Duodenal mucosa (tissue), 2 donors: ENCODE data around the gene NFATC2.

Experiments
- H3K27ac ChIP-seq: one replicate; pipeline ENCODE4 v1.7.0; 2013; ENCODE audit warnings: low read depth, low read length
- H3K27me3 ChIP-seq, 2 donors: one replicate each; pipeline ENCODE4 v1.7.0; 2013; ENCODE audit warnings: low read length in 2 of 2, control low read depth in 1 of 2; ENCODE audit not compliant: insufficient read depth in 2 of 2, control insufficient read depth in 1 of 2
- H3K36me3 ChIP-seq, 2 donors: one replicate each; pipeline ENCODE4 v1.7.0; 2013; ENCODE audit warnings: low read length in 2 of 2, control low read depth in 1 of 2; ENCODE audit not compliant: insufficient read depth in 2 of 2, control insufficient read depth in 1 of 2
- H3K4me1 ChIP-seq, 2 donors: one replicate each; pipeline ENCODE4 v1.7.0; 2013; ENCODE audit warnings: low read length in 2 of 2, control low read depth in 1 of 2; ENCODE audit not compliant: insufficient read depth in 2 of 2, control insufficient read depth in 1 of 2
- H3K4me3 ChIP-seq, 2 donors: one replicate each; pipeline ENCODE4 v1.7.0; 2013; ENCODE audit warnings: low read length in 2 of 2, low read depth in 1 of 2
- H3K9ac ChIP-seq, 2 donors: one replicate each; pipeline ENCODE4 v1.7.0; 2013; ENCODE audit warnings: low read length in 2 of 2, low read depth in 1 of 2
- H3K9me3 ChIP-seq, 2 donors: one replicate each; pipeline ENCODE4 v1.7.0; 2013; ENCODE audit warnings: low read length in 2 of 2, control low read depth in 1 of 2; ENCODE audit not compliant: control insufficient read depth in 1 of 2

NFATC2 gene

GRCh38 chr20:51382111-51382985 lies 160.2 kb downstream of the NFATC2 start:
- Histone ChIP-seq H3K27ac (no peak overlapping the region), H3K36me3 (peaks cover 0 to 8% of the 10 kb centered on the region in 2 donors), H3K9ac (no peak overlapping the region), H3K27me3 (no peaks in the 10 kb centered on the region), H3K4me3 (no peak overlapping the region), H3K4me1 (peaks cover 0 to 4% of the 10 kb centered on the region in 2 donors), H3K9me3 (no peaks in the 10 kb centered on the region)

GRCh38 chr20:51381557-51381956 lies 161.0 kb downstream of the NFATC2 start:
- no peak overlapping the region for H3K4me3 ChIP-seq
- no peaks in the 10 kb centered on the region for H3K9me3 ChIP-seq
- H3K27me3 ChIP-seq = no peaks in the 10 kb centered on the region
- peaks cover 0 to 4% of the 10 kb centered on the region in 2 donors for H3K4me1 ChIP-seq
- H3K9ac ChIP-seq = no peak overlapping the region
- H3K36me3 ChIP-seq = peaks cover 0 to under 1% of the 10 kb centered on the region in 2 donors
- no peak overlapping the region for H3K27ac ChIP-seq

GRCh38 chr20:51380401-51381385 lies 161.8 kb downstream of the NFATC2 start:
- Histone ChIP-seq H3K27ac (no peak overlapping the region), H3K4me1 (no peaks in the 10 kb centered on the region), H3K4me3 (no peak overlapping the region), H3K36me3 (no peaks in the 10 kb centered on the region), H3K9ac (no peak overlapping the region), H3K27me3 (no peaks in the 10 kb centered on the region), H3K9me3 (no peaks in the 10 kb centered on the region)

GRCh38 chr20:51379601-51380341 lies 162.7 kb downstream of the NFATC2 start:
- Histone ChIP-seq H3K9ac (no peak overlapping the region), H3K9me3 (no peaks in the 10 kb centered on the region), H3K4me1 (peaks cover 0 to under 1% of the 10 kb centered on the region in 2 donors), H3K27me3 (no peaks in the 10 kb centered on the region), H3K4me3 (no peak overlapping the region), H3K36me3 (no peaks in the 10 kb centered on the region), H3K27ac (no peak overlapping the region)

GRCh38 chr20:51378171-51378928 lies 164.2 kb downstream of the NFATC2 start:
- no peaks in the 10 kb centered on the region for H3K27me3 ChIP-seq
- peaks cover 14 to 15% of the 10 kb centered on the region in 2 donors for H3K4me1 ChIP-seq
- H3K36me3 ChIP-seq = no peaks in the 10 kb centered on the region
- no peak overlapping the region for H3K9ac ChIP-seq
- no peak overlapping the region for H3K4me3 ChIP-seq
- no peaks in the 10 kb centered on the region for H3K9me3 ChIP-seq
- no peak overlapping the region for H3K27ac ChIP-seq

- Histone ChIP-seq H3K36me3 (no peaks in the 10 kb centered on the region), H3K4me3 (no peak overlapping the region), H3K27me3 (no peaks in the 10 kb centered on the region), H3K9ac (no peak overlapping the region), H3K4me1 (peaks cover 16 to 22% of the 10 kb centered on the region in 2 donors), H3K9me3 (no peaks in the 10 kb centered on the region), H3K27ac (no peak overlapping the region)
These were observed 165.4 kb downstream of the NFATC2 start for GRCh38 chr20:51377132-51377531.

GRCh38 chr20:51376111-51376510 lies 166.4 kb downstream of the NFATC2 start:
- H3K9ac ChIP-seq = no peak overlapping the region
- H3K27ac ChIP-seq = no peak overlapping the region
- no peaks in the 10 kb centered on the region for H3K9me3 ChIP-seq
- peaks cover 16 to 23% of the 10 kb centered on the region in 2 donors for H3K4me1 ChIP-seq
- H3K4me3 ChIP-seq = no peak overlapping the region
- H3K36me3 ChIP-seq = no peaks in the 10 kb centered on the region
- no peaks in the 10 kb centered on the region for H3K27me3 ChIP-seq

- H3K4me1 ChIP-seq = peaks cover 16 to 23% of the 10 kb centered on the region in 2 donors
- no peaks in the 10 kb centered on the region for H3K9me3 ChIP-seq
These were observed 167.0 kb downstream of the NFATC2 start for GRCh38 chr20:51375561-51375960.

GRCh38 chr20:51374961-51375360 lies 167.6 kb downstream of the NFATC2 start:
- Histone ChIP-seq H3K27me3 (no peaks in the 10 kb centered on the region), H3K36me3 (no peaks in the 10 kb centered on the region), H3K4me3 (no peak overlapping the region), H3K9me3 (no peaks in the 10 kb centered on the region), H3K4me1 (peaks cover 16 to 23% of the 10 kb centered on the region in 2 donors), H3K9ac (no peak overlapping the region), H3K27ac (no peak overlapping the region)

More at GRCh38 chr20:51375561-51375960, 167.0 kb downstream of the NFATC2 start:
- no peaks in the 10 kb centered on the region for H3K36me3 ChIP-seq
- H3K27ac ChIP-seq = no peak overlapping the region
- no peak overlapping the region for H3K4me3 ChIP-seq
- no peaks in the 10 kb centered on the region for H3K27me3 ChIP-seq
- H3K9ac ChIP-seq = no peak overlapping the region
